T-cell (primary cell): ENCODE measurements around the gene DIPK2A. TPM values are rescaled to one million over a fixed set of nuclear protein-coding genes. Genes with fewer than 3 reads are reported as not detected.

Source experiments
- ATAC-seq, 4 experiments: fragments of 200-7000 bp in 3 of 4; fragments of 150-1000 bp in 1 of 4; cut with Tn5 transposase; replicated peaks in 1 of 4; 1 replicate in 3 of 4; 2 replicates in 1 of 4; pipeline ENCODE4 v1.10.0; 2021; ENCODE audit warnings: moderate library complexity in 3 of 4, mild to moderate bottlenecking in 2 of 4, moderate number of reproducible peaks in 1 of 4
- CTCF ChIA-PET, 2 donors: fragments of 300-600 bp; sonication (Branson Sonifier 250); formaldehyde crosslinking; loops; one replicate each; lab custom pipeline; 2022; ENCODE audit warnings: antibody characterized with exemption in 2 of 2; lab: Charles Lee
- POLR2A ChIA-PET, 2 donors: fragments of 300-600 bp; sonication (Branson Sonifier 250); formaldehyde crosslinking; loops; one replicate each; lab custom pipeline; 2022; ENCODE audit warnings: antibody characterized with exemption in 2 of 2; lab: Charles Lee
- DNase-seq, 35 experiments: peaks; one replicate each; pipeline versions ENCODE4 v3.0.0 to v3.0.0-alpha.2; 2013 to 2023
- H3K27ac ChIP-seq: one replicate; pipeline ENCODE4 v1.5.1; 2013; ENCODE audit warnings: low read length
- H3K27me3 ChIP-seq, 2 experiments: replicated peaks in 1 of 2; 1 replicate in 1 of 2; 2 replicates in 1 of 2; pipeline versions ENCODE4 v1.6.1 to v1.7.0; 2013; ENCODE audit warnings: low read length in 1 of 2, mixed read lengths in 1 of 2; ENCODE audit not compliant: control insufficient read depth in 2 of 2, insufficient read depth in 2 of 2; ENCODE audit errors: extremely low read depth in 1 of 2
- H3K36me3 ChIP-seq, 2 donors: 1 replicate in 1 of 2; 2 replicates in 1 of 2; pipeline versions ENCODE4 v1.6.1 to v1.7.0; 2013; ENCODE audit warnings: low read length in 1 of 2; ENCODE audit not compliant: control insufficient read depth in 2 of 2, insufficient read depth in 1 of 2; ENCODE audit errors: extremely low read depth in 1 of 2
- H3K4me1 ChIP-seq, 2 experiments: 1 replicate in 1 of 2; 2 replicates in 1 of 2; pipeline versions ENCODE4 v1.6.1 to v1.7.0; 2013; ENCODE audit warnings: low read length in 2 of 2, mixed read lengths in 1 of 2; ENCODE audit not compliant: insufficient read depth in 2 of 2, control insufficient read depth in 1 of 2; ENCODE audit errors: extremely low read depth in 1 of 2
- H3K4me3 ChIP-seq, 2 donors: 1 replicate in 1 of 2; 2 replicates in 1 of 2; pipeline versions ENCODE4 v1.5.1 to v1.7.0; 2013; ENCODE audit warnings: mild to moderate bottlenecking in 2 of 2, low read length in 1 of 2, moderate library complexity in 1 of 2; ENCODE audit not compliant: control insufficient read depth in 1 of 2; ENCODE audit errors: extremely low read depth in 1 of 2
- H3K9me3 ChIP-seq: 2 replicates; pipeline ENCODE4 v1.7.0; 2013
- H3K27ac Mint-ChIP-seq, 2 donors: one replicate each; pipeline ENCODE4 v1.8.0; 2020 to 2021; ENCODE audit warnings: mild to moderate bottlenecking in 2 of 2, mixed read lengths in 2 of 2
- H3K27me3 Mint-ChIP-seq, 2 donors: one replicate each; pipeline ENCODE4 v1.8.0; 2021 to 2022; ENCODE audit warnings: mixed read lengths in 2 of 2
- H3K36me3 Mint-ChIP-seq: one replicate; pipeline ENCODE4 v1.8.0; 2021; ENCODE audit warnings: mixed read lengths
- H3K4me1 Mint-ChIP-seq, 3 donors: one replicate each; pipeline ENCODE4 v1.8.0; 2020 to 2022; ENCODE audit warnings: mixed read lengths in 3 of 3, mild to moderate bottlenecking in 1 of 3
- H3K4me3 Mint-ChIP-seq, 3 donors: one replicate each; pipeline ENCODE4 v1.8.0; 2020 to 2022; ENCODE audit warnings: mild to moderate bottlenecking in 3 of 3, mixed read lengths in 3 of 3, moderate library complexity in 3 of 3
- H3K9me3 Mint-ChIP-seq, 3 donors: one replicate each; pipeline ENCODE4 v1.8.0; 2020 to 2022; ENCODE audit warnings: mixed read lengths in 3 of 3
- WGBS: methylation state at CpG from one replicate; pipeline ENCODE4 v1.1.5; 2013; ENCODE audit warnings: missing lambda C conversion rate; ENCODE audit not compliant: insufficient coverage; 5-methylcytosine and 5-hydroxymethylcytosine counted together
- total RNA-seq, 35 experiments: library from RNA in 6 of 35; stranded (reverse) in 6 of 35; fragments of 120-200 nt in 1 of 35; gene quantifications; one replicate each; pipeline versions ENCODE4 v1.2.1 to v1.2.4 and lab custom pipeline; 2013 to 2026

DIPK2A gene
- total RNA-seq, 5 donors from 2014 or later (not counting 1 experiment from before 2014, with no cell fraction given), result 15.7 to 23.1 (median 19.3) TPM

DNA sequence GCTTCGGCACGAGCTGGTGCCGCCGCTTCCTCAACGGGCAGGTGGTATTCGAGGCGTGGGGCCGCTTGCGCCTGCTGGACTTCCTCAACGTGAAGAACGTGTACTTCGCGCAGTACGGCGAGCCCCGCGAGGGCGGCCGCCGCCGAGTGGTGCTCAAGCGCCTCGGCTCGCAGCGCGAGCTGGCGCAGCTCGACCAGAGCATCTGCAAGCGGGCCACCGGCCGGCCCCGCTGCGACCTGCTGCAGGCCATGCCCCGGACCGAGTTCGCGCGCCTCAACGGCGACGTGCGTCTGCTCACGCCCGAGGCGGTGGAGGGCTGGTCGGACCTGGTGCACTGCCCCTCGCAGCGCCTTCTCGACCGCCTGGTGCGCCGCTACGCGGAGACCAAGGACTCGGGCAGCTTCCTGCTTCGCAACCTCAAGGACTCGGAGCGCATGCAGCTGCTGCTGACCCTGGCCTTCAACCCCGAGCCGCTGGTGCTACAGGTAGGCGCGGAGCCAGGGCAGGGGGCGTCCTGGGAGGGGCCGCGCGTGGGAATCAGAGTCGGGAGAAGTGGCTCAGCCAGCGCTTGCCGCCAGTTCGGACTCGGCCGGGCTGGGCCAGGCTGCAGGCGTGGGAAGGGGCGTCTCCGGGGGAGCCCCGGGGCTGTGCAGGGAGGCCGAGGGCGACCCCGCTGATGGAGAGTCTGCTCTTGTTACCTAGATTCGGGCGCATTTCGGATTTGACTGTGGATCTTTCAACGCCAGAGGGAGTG, 1.1 kb downstream of the DIPK2A start:
- H3K36me3 ChIP-seq, result no peaks in the 10 kb centered on the region
- Mint-ChIP-seq H3K9me3 (no peaks in the 10 kb centered on the region), H3K27me3 (no peaks in the 10 kb centered on the region), H3K27ac (peak overlapping the region; percentile 98), H3K4me3 (peak overlapping the region; percentile 99 to 100 (median 100)), H3K4me1 (peaks cover 34 to 45% (median 40%) of the 10 kb centered on the region in 3 donors), H3K36me3 (no peaks in the 10 kb centered on the region)
- WGBS, result under 1% methylated on average over 82 of the region's 83 CpGs
- CTCF ChIA-PET, result interaction anchor here (0.6 to 2.8 kb wide), 9 partner anchors 7 to 1428 kb away, joined by 3 to 16 read pairs (median 4); partner anchors contain the start of genes SLC9A9 (in 1 of the 2) and TRPC1 (in 1 of the 2)
- ATAC-seq (peak; percentile 7 to 28 (median 17)), DNase-seq (peak; percentile 9 to 89 (median 48))
- POLR2A ChIA-PET, result interaction anchor here (0.6 to 1.5 kb wide), 5 partner anchors 7 to 16 kb away, joined by 3 to 9 read pairs (median 4); no protein-coding TSS in a partner anchor
- H3K4me3 ChIP-seq, result peak overlapping the region; percentile 91 to 92
- no peaks in the 10 kb centered on the region for H3K9me3 ChIP-seq
- H3K27me3 ChIP-seq, result no peaks in the 10 kb centered on the region
- peak overlapping the region; percentile 74 for H3K27ac ChIP-seq
- peaks cover 8 to 21% of the 10 kb centered on the region in 2 experiments for H3K4me1 ChIP-seq

DNA sequence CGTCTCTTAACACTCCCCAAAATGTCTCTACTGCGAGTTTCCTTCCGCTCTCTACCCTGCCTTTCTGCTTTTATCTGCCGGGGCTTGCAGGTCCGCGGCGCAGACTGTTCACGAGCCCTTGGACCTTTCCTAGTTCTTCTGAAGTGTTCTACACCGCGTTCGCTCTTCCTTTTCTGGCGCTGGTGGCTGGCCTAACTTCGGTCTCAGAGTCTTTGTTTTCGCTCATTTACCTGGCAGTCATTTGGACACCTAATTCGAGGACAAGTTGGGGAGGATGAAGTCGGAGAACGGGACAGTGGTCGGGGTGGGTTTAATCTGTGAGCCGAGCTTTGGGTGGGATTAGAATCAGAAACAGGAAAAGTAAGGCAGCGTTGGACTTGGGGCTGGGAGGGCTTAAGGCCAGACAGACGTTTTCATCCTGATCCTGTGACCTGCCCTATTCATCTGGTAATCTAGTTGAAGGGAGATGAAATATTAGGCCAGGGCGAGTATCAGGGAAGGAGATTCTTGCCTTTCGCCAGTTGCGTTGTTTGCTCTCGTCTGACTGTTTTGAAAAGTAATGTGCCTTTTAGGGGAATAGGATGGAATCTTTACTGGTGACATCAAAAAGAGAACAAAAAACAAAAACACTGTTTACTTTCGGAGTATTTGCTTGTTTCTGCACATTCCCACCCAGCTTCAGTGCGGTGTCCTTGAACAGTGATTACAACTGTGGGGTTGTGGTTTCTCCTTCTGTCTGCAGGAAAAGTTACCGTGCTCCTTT, 1.8 kb downstream of the DIPK2A start:
- no peaks in the 10 kb centered on the region for H3K36me3 ChIP-seq
- no peaks in the 10 kb centered on the region for H3K9me3 Mint-ChIP-seq
- CTCF ChIA-PET, result interaction anchor here (0.9 to 2.2 kb wide), 3 partner anchors 10 to 1250 kb away, joined by 3 to 8 read pairs (median 3); partner anchors contain the start of gene TRPC1 (in 1 of the 2)
- POLR2A ChIA-PET, result interaction anchor here in 1 of 2 donors (0.7 to 1.5 kb wide), 3 partner anchors 16 to 1527 kb away, joined by 3 to 4 read pairs (median 4); no protein-coding TSS in a partner anchor
- peaks cover 8 to 28% of the 10 kb centered on the region in 2 experiments for H3K4me1 ChIP-seq
- no peaks in the 10 kb centered on the region for H3K9me3 ChIP-seq
- peak overlapping the region; percentile 91 to 92 for H3K4me3 ChIP-seq
- H3K36me3 Mint-ChIP-seq, result no peaks in the 10 kb centered on the region
- ATAC-seq (peak; percentile 25 to 31 (median 29)), DNase-seq (peak in 22 of 35 experiments; percentile 45 to 77 (median 61))
- 1% methylated on average over 18 of the region's 28 CpGs for WGBS
- peak overlapping the region; percentile 74 for H3K27ac ChIP-seq
- H3K27me3 Mint-ChIP-seq, result no peaks in the 10 kb centered on the region
- H3K27ac Mint-ChIP-seq, result peak overlapping the region; percentile 98
- no peaks in the 10 kb centered on the region for H3K27me3 ChIP-seq
- peaks cover 40 to 52% (median 48%) of the 10 kb centered on the region in 3 donors for H3K4me1 Mint-ChIP-seq
- H3K4me3 Mint-ChIP-seq, result peak overlapping the region; percentile 99 to 100 (median 100)

DNA sequence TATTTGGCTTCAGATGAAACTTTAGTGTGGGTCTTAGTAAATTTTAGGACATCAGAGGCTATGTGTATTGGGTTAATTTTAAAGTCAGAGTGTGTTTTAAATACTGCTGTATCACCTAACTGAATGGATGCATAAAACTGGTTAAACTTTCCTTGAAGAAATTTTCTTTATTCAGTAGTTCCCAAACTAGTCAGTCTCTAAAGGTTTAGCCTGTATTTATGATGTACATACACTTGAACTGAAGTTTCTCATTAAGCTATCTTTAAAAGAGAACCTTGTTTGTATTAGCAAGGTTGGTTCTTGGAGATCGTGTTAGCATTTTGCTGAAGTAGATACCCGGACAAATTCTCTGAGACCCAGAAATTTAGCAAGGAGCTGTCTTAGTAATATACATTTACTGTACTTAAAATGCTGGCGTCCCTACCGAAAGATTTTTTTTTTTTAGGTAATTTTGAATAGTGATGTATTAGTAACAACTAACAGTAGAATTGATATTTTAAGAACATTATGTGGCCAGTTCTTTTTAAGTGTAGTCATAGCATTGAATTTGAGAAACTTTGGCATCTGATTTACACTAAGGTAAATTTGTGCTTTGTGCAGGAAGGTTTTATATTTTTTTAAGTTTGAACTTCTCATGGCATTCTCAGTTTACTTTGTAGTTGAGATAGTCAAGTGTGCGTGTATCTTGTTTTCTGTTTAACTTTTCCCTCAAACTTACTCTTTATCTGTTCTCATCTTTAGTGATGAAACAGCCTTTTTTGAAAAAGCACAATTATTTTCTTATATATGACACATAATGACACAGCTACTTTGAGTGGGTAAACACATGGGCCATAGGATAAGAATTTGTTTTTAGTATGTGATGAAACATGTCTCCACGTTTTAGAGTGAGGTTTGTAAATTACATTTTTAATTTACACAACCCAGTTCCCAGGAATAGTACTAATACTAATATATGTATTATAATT, 2.9 kb downstream of the DIPK2A start:
- Histone ChIP-seq H3K4me3 (no peak overlapping the region), H3K4me1 (peaks cover 8 to 28% of the 10 kb centered on the region in 2 experiments), H3K36me3 (no peaks in the 10 kb centered on the region), H3K27me3 (no peaks in the 10 kb centered on the region), H3K9me3 (no peaks in the 10 kb centered on the region), H3K27ac (no peak overlapping the region)
- ChIA-PET POLR2A (interaction anchor here (0.5 to 0.8 kb wide), 5 partner anchors 14 to 1528 kb away, joined by 3 to 5 read pairs (median 4); no protein-coding TSS in a partner anchor), CTCF (interaction anchor here (0.5 to 2.2 kb wide), 15 partner anchors 8 to 1430 kb away, joined by 3 to 8 read pairs (median 3); no protein-coding TSS in a partner anchor)
- Mint-ChIP-seq H3K9me3 (no peaks in the 10 kb centered on the region), H3K36me3 (no peaks in the 10 kb centered on the region), H3K27ac (peak overlapping the region; percentile 98), H3K27me3 (no peaks in the 10 kb centered on the region), H3K4me1 (peaks cover 47 to 61% (median 59%) of the 10 kb centered on the region in 3 donors), H3K4me3 (peak overlapping the region; percentile 99 to 100 (median 100))
- no peak for ATAC-seq
- DNase-seq, result no peak
- WGBS, result no CpG with 5 or more reads among the region's 6 CpGs

DNA sequence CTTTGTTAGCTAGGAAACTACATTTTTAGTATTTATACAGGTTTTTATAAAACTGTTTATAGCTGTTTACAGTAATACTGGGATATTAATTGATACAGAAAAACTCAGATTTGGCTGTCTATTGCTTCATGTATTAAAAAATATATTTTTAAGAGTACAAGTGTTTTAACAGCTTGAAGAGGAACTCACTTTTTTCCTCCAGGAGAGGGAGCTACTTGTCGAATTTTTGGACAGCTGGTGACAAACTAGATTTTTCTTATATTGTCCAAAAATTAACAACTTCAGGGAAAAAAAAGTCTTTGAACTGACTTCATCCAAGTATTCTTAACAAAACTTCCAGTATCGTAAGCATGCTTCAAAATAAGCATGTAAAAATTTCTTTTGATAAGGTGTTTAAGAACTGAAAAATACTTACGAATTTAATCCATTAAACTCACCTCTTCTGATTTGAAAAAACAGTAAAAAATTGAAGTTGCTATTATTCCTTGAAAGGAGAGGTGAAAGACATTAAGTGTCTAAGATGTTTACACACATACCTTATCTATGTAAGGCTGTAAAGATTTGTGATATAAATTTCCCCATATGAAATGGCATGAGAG, 4.0 kb downstream of the DIPK2A start:
- Histone ChIP-seq H3K27ac (no peak overlapping the region), H3K9me3 (no peaks in the 10 kb centered on the region), H3K36me3 (no peaks in the 10 kb centered on the region), H3K27me3 (no peaks in the 10 kb centered on the region), H3K4me3 (no peak overlapping the region), H3K4me1 (peaks cover 8 to 28% of the 10 kb centered on the region in 2 experiments)
- ChIA-PET POLR2A (interaction anchor here (0.6 to 0.7 kb wide), 2 partner anchors 13 to 30 kb away, joined by 3 read pairs; no protein-coding TSS in a partner anchor), CTCF (interaction anchor here (0.5 to 2.2 kb wide), 14 partner anchors 8 to 975 kb away, joined by 3 to 8 read pairs (median 3); no protein-coding TSS in a partner anchor)
- H3K27me3 Mint-ChIP-seq, result no peaks in the 10 kb centered on the region
- ATAC-seq (no peak), DNase-seq (peak in 1 of 35 experiments; percentile 47)
- no peaks in the 10 kb centered on the region for H3K9me3 Mint-ChIP-seq
- peaks cover 50 to 66% (median 62%) of the 10 kb centered on the region in 3 donors for H3K4me1 Mint-ChIP-seq
- no CpG with 5 or more reads among the region's 3 CpGs for WGBS
- no peak overlapping the region for H3K27ac Mint-ChIP-seq
- H3K36me3 Mint-ChIP-seq, result no peaks in the 10 kb centered on the region
- H3K4me3 Mint-ChIP-seq, result peak overlapping the region in 1 of 3 donors; percentile 50
